Activated naive CD4-positive, alpha-beta T cell treated with anti-CD3 and anti-CD28 coated beads for 36 hours (primary cell): ENCODE results near the gene PHF19. TPM values are rescaled to one million over a fixed set of nuclear protein-coding genes. Genes with fewer than 3 reads are reported as not detected.

Experiments
- CTCF ChIA-PET: fragments of 350-600 bp; sonication (Branson Sonifier 250); formaldehyde crosslinking; loops from one replicate; lab custom pipeline; 2021; ENCODE audit warnings: antibody characterized with exemption; lab: Charles Lee
- DNase-seq: peaks from one replicate; pipeline ENCODE4 v3.0.0-alpha.2; 2020
- H3K27ac Mint-ChIP-seq: one replicate; pipeline ENCODE4 v1.8.0; 2021; ENCODE audit warnings: mild to moderate bottlenecking, mixed read lengths
- H3K27me3 Mint-ChIP-seq: one replicate; pipeline ENCODE4 v1.8.0; 2021; ENCODE audit warnings: low read depth, mixed read lengths
- H3K36me3 Mint-ChIP-seq: one replicate; pipeline ENCODE4 v1.8.0; 2021; ENCODE audit warnings: low read depth, mixed read lengths
- H3K4me1 Mint-ChIP-seq: one replicate; pipeline ENCODE4 v1.8.0; 2021; ENCODE audit warnings: low read depth, mixed read lengths
- H3K4me3 Mint-ChIP-seq: one replicate; pipeline ENCODE4 v1.8.0; 2021; ENCODE audit warnings: mild to moderate bottlenecking, moderate library complexity, mixed read lengths
- H3K9me3 Mint-ChIP-seq: one replicate; pipeline ENCODE4 v1.8.0; 2021; ENCODE audit warnings: mixed read lengths
- intact Hi-C: fragments of 100-400 bp; cut with micrococcal nuclease; formaldehyde crosslinking; loops from one replicate; pipeline ENCODE4 v1.15.1; 2023
- total RNA-seq, 2 experiments: library from RNA; stranded (reverse); gene quantifications; one replicate each; pipeline ENCODE4 v1.2.3, GENCODE V29; 2021

The PHF19 gene
- total RNA-seq, 2 experiments from 2014 or later: 289 to 295 TPM

DNA sequence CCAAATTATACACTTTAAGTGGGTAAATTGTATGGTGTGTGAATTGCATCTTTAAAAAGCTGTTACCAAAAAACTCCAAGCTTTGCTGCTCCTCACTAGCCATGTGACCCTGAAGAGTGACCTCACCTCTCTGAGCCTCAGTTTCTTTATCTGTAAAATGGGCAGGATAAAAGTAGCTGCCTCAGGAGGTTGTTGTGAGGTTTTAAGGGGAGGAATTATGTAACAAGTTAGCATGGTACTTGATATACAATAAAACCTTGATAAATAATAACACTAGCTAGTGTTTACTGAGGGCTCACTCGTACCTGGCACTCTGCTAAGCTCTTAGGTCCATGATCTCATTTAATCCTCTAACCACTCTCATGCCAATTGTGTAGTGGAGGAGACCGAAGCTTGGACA, 19.0 kb upstream of the PHF19 start:
- CTCF ChIA-PET: interaction anchor here (1.0 to 3.8 kb wide), 3 partner anchors 13 to 41 kb away, joined by 3 to 18 read pairs (median 4); no protein-coding TSS in a partner anchor
- Mint-ChIP-seq H3K4me1 (peaks cover 85% of the 10 kb centered on the region), H3K27me3 (no peaks in the 10 kb centered on the region), H3K4me3 (no peak overlapping the region), H3K27ac (peak overlapping the region; percentile 73), H3K36me3 (peaks cover 28% of the 10 kb centered on the region), H3K9me3 (peaks cover 2% of the 10 kb centered on the region)
- intact Hi-C loops: no loop called here
- no peak for DNase-seq

DNA sequence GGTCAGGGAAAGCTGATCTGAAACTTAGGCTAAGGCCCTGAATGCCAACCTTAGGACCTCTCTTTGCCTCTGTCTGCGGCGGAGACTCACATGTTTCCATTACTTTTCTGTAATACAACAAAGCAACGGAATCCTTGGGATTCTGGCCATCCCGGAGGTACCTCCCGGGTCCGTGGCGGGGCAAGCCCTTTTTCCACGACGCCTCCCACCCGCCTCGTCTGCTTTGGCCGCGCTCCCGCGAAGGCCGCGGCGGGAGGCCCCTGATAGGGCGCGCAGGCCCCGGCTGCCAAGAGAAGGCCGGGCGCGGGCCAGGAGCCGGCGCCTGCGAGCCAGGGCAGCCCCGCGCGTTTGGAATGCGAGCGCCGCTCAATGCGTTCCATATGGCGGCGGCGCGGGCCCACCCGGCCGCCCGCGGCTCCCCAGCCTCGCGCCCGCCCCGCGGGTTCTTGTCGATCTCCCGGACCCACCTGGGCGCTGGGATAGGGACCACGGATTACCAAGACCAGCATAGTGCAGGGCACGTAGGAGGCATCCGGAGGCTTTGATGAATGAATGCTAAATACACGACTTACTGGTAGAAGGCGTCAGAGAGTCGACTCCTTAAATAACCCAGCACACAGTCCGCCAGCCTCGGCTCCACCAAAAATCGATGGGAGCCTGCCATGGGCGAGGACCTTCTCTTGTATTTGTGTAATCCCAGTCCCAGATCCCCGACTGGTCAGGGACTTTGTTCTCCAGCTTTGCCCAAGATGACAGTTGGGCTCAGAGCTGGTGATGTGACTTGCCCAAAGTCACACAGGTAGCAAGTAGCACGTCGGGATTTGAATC, 17.5 kb upstream of the PHF19 start:
- intact Hi-C loops: no loop called here

DNA sequence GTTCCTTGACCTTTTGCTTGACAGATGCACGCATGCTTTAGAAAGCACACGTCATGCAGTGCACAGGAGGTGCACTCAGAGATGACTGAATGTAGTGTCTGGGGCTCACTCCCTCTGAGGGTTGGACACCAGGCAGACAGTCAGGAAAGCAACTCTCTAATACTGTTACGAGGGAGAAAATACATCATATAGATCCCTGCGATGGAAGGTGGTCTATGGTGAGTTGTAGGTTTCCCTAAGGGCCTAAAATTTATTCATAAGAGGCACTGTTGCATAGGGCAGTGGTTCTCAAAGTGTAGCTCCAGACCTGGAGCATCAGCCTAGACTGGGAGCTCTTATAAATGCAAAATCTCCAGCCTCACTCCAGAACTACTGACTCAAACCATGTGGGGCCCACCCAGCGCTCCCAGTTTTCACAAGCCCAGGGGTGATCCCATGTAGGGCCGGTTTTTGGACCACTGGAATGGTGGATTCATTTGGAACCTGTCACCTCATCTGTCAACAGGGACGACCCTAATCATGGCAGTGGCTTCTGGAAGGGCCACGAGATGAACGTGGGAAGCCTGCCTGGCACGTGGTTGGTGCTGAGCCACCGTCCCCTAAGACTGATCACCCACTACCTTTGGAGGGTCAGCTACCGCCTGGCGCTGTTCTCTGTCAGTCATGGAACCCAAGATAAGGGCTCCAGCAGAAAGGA, 16.8 kb upstream of the PHF19 start:
- CTCF ChIA-PET: interaction anchor here (1.1 to 6.0 kb wide), 5 partner anchors 10 to 166 kb away, joined by 3 to 69 read pairs (median 5); partner anchors contain the start of gene PHF19
- Mint-ChIP-seq H3K4me3 (no peak overlapping the region), H3K9me3 (peaks cover 2% of the 10 kb centered on the region), H3K27ac (peak overlapping the region; percentile 97), H3K4me1 (peaks cover 90% of the 10 kb centered on the region), H3K27me3 (no peaks in the 10 kb centered on the region), H3K36me3 (peaks cover 15% of the 10 kb centered on the region)
- DNase-seq: no peak
- intact Hi-C loops: loop anchor here (1.0 kb wide), 1 partner anchor 11 kb away; no protein-coding TSS in a partner anchor

More for the DNA sequence above, 17.5 kb upstream of the PHF19 start:
- peaks cover 2% of the 10 kb centered on the region for H3K9me3 Mint-ChIP-seq
- DNase-seq: no peak
- peaks cover 15% of the 10 kb centered on the region for H3K36me3 Mint-ChIP-seq
- peaks cover 85% of the 10 kb centered on the region for H3K4me1 Mint-ChIP-seq
- H3K27ac Mint-ChIP-seq: peak overlapping the region; percentile 97
- no peaks in the 10 kb centered on the region for H3K27me3 Mint-ChIP-seq
- CTCF ChIA-PET: interaction anchor here (0.7 to 6.0 kb wide), 4 partner anchors 11 to 25 kb away, joined by 3 to 69 read pairs (median 13); partner anchors contain the start of gene PHF19
- no peak overlapping the region for H3K4me3 Mint-ChIP-seq

DNA sequence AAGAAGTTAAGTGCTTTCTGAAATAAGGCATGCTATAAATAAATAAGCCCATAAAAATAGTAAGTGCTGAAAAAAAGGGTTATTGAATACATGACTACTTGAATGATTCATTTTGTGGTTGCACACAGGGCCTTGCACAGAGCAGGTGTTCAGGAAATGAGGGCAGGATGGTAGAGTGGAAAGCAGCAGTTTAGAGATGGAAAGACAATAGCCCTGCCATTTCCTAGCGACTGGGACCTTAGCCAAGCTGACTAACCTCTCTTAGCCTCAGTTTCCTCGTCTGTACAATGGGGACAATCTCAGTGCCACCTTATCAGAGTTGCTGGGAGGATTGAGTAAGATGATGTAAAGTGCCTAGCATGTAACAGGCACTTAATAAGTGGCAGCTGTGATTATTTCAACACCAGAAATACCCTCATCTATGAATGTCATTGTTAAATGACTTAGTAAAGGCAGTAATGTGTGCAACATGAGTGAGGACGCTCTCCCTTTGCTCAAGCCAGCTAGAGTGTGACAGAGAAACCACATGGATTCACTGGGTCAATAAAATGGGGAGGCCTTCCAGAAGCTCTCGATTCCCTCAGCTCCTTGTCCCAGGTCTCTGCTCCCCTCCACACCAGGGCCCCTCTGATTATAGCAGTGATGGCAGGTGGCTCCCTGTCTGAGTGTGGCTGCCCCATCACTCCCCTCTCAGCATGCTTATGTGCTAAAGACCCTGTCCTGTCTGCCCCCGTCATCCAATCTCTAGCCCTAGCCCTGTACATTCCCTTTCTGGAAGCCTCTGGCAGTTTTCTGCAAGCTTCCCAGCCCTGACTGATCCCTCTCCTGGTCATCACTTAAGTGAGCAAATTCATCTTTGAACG, 16.0 kb upstream of the PHF19 start:
- peaks cover 90% of the 10 kb centered on the region for H3K4me1 Mint-ChIP-seq
- intact Hi-C loops: loop anchor here (1.0 kb wide), 6 partner anchors 11 to 179 kb away; partner anchors contain the start of genes MEGF9 and PHF19

DNA sequence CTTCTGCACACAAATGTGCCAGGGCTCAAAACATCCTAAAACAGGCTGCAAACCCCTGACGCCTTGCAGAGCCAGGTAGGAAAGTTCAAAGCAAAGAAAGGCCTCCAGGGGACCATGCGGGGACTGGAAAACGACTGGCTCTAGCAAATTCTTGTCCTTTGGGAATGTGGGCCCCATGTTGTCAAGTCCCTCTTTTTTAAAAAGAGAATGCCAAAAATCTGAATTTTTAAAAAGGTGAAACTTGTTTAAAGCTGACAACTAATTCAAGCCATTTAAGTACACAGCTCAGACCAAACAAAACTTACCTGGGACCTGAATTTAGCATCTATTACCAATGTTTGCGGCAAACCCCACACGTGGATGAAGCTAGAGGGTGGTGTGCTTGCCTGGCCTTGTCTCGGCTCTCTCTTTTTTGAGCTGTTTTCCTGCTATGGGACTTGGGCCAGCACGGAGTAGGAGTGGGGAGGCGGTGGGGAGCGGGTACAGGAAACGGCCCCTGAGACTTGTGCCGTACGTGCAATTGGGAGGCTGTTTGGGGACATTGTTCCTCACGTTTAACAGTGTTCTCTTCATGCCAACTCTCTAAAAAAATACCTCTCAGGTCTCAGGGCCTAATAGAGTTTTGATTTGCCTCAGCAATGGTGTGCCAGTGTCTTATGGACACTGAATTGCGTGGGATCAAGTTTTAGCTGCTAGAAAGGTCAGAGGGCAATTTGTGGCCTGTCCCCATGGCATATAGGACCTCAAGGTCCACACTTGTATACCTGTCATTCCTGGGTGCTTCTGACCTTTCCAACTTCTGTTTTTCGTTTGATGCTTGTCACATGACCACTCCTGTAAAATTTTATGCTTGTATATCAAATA, 15.1 kb upstream of the PHF19 start:
- intact Hi-C loops: loop anchor here (1.0 kb wide), 6 partner anchors 15 to 178 kb away; partner anchors contain the start of genes MEGF9, PHF19 and TRAF1
- Mint-ChIP-seq H3K27me3 (no peaks in the 10 kb centered on the region), H3K27ac (peak overlapping the region; percentile 97), H3K9me3 (peaks cover 2% of the 10 kb centered on the region), H3K36me3 (peaks cover 19% of the 10 kb centered on the region), H3K4me1 (peaks cover 89% of the 10 kb centered on the region), H3K4me3 (peak overlapping the region; percentile 70)
- CTCF ChIA-PET: interaction anchor here (0.6 to 6.0 kb wide), 10 partner anchors 9 to 415 kb away, joined by 3 to 69 read pairs (median 5); partner anchors contain the start of genes FBXW2 and PHF19
- peak; percentile 60 for DNase-seq

More for the DNA sequence above, 16.0 kb upstream of the PHF19 start:
- no peaks in the 10 kb centered on the region for H3K27me3 Mint-ChIP-seq
- peak overlapping the region; percentile 97 for H3K27ac Mint-ChIP-seq
- H3K9me3 Mint-ChIP-seq: peaks cover 2% of the 10 kb centered on the region
- peaks cover 19% of the 10 kb centered on the region for H3K36me3 Mint-ChIP-seq
- peak overlapping the region; percentile 70 for H3K4me3 Mint-ChIP-seq
- CTCF ChIA-PET: interaction anchor here (0.6 to 6.0 kb wide), 10 partner anchors 9 to 416 kb away, joined by 3 to 69 read pairs (median 5); partner anchors contain the start of genes FBXW2 and PHF19
- peak; percentile 86 for DNase-seq

DNA sequence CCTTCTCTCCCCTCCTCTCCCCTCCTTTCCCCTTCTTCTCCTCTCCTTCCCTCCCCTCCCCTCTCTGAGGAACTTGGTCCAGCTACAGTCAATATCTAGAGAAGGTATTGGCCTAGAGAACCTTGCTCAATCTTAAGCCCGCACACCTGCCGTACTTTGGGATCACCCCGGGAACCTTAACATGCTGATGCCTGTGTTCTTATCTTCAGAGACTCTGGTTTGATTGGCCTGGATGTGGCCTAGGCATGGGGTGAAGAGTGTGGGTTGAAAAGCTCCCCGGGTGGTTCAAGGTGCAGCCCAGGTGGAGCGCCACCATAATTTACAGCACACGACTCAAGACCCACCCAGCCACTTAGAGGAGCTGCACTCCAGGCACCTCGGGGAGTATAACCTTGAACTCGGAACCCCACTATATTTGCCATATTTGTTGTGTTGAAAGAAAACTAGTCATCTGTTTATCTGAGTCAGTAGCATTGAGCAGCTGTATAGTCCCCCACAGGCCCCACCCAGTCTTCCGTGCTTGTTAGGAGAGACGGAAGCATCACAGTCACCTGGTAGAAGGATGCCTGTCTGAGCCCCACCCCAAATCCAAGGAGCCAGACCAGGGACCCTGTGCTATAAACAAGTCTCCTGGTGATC, 14.4 kb upstream of the PHF19 start:
- intact Hi-C loops: loop anchor here (1.0 kb wide), 1 partner anchor 35 kb away; the partner anchor contains the start of gene TRAF1
- peaks cover 15% of the 10 kb centered on the region for H3K36me3 Mint-ChIP-seq
- H3K9me3 Mint-ChIP-seq: peaks cover 2% of the 10 kb centered on the region
- peak; percentile 91 for DNase-seq
- H3K4me3 Mint-ChIP-seq: peak overlapping the region; percentile 70
- peak overlapping the region; percentile 97 for H3K27ac Mint-ChIP-seq
- H3K4me1 Mint-ChIP-seq: peaks cover 88% of the 10 kb centered on the region
- CTCF ChIA-PET: interaction anchor here (0.6 to 6.0 kb wide), 11 partner anchors 8 to 135 kb away, joined by 3 to 69 read pairs (median 7); partner anchors contain the start of gene PHF19
- no peaks in the 10 kb centered on the region for H3K27me3 Mint-ChIP-seq

DNA sequence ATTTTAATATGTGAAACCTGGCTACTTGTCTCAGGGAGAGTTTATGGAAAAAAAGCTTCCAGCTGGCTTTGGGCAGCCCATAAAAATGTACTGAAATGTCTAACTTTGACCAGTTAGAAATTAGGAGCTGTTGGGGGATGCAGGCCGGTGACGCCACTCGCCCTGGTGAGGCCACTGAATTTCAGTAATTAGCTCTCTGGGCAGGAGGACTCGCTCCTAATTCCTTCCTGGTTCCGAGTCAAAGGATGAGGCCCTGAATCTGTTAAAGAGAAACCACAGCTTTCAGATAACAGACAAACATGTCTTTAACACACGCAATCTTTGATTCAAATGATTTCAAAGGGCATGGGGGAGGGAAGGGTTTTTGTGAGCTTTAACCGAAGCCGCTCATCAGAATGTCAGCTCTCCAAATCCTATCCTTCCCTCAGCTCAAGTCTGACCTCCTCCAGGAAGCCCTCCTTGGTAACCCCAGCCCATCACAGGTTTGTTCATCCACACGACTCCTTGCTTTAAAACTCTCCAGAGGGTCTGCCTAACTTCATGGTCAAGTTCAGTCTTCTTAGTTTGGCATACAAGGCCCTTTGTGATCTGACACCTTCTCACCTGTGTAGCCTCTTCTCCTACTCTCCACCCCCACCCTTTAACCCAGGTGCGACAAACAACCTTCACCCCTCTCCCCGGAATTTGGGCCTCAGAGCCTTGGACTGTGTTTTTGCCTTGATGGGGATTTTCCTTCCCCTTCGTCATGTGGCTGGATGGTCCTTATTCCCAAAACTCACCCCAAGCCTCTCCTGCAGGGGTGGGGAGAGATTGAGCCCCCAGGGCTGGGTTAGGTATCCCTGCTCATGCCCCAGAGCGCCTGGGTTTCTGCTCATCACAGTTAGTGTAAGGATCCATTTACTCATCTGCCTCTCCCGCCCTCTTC, 13.6 kb upstream of the PHF19 start:
- Mint-ChIP-seq H3K27me3 (no peaks in the 10 kb centered on the region), H3K27ac (peak overlapping the region; percentile 97), H3K36me3 (peaks cover 15% of the 10 kb centered on the region), H3K9me3 (peaks cover 2% of the 10 kb centered on the region), H3K4me3 (peak overlapping the region; percentile 70), H3K4me1 (peaks cover 88% of the 10 kb centered on the region)
- CTCF ChIA-PET: interaction anchor here (0.6 to 6.0 kb wide), 13 partner anchors 7 to 134 kb away, joined by 3 to 69 read pairs (median 5); partner anchors contain the start of gene PHF19
- peak; percentile 61 for DNase-seq
- intact Hi-C loops: loop anchor here (1.0 kb wide), 1 partner anchor 36 kb away; the partner anchor contains the start of gene TRAF1

DNA sequence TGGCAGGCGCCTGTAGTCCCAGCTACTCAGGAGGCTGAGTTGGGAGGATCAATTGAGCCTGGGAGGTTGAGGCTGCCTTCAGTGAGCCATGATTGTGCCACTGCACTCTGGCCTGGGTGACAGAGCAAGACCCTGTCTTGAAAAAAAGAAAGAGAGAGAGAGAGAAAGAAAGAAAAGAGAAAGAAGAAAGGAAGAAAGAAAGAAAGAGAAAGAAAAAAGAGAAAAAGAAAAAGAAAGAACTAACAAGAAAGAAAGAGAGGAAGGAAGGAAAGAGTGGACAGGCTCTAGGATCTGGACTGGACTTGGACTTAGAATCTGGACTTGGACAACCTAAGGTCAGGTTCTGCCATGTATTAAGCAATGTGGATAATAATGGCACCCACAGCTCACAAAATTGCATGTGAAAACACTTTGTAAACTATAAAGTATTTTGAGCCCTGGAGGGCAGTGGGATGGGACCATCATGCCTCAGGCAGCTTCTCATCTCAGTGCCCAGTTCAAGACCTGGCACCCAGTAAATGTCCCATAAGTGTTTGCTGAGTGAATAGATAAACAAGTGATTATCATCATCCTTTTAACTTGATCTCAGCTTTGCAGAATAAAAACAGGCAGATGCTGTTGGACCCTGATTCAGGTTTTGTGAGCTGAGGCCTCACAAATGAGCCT, 12.8 kb upstream of the PHF19 start:
- peak overlapping the region; percentile 97 for H3K27ac Mint-ChIP-seq
- CTCF ChIA-PET: interaction anchor here (1.0 to 6.0 kb wide), 9 partner anchors 11 to 133 kb away, joined by 3 to 69 read pairs (median 7); partner anchors contain the start of gene PHF19
- intact Hi-C loops: no loop called here
- H3K36me3 Mint-ChIP-seq: peaks cover 15% of the 10 kb centered on the region
- H3K4me1 Mint-ChIP-seq: peaks cover 83% of the 10 kb centered on the region
- no peaks in the 10 kb centered on the region for H3K27me3 Mint-ChIP-seq
- peaks cover 2% of the 10 kb centered on the region for H3K9me3 Mint-ChIP-seq
- H3K4me3 Mint-ChIP-seq: peak overlapping the region; percentile 70
- DNase-seq: no peak

DNA sequence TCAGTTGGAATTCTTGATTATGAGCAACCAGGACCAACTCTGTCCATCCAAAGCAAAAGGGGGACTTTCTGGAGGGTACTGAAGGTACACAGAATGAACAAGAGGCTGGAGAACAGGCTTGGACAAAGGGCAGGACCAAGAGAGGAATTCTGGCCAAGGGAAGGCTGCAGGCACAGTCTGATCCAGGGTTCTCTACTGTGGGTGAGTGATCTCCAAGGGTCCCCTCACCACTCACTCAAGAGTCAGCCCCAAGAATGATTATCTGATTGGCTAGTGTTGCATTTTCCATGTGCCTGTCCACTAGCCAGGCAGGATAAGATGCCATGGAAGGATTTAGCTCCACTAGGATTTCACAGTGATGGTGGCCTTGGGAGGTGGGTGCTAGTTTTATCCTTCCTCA, 11.6 kb upstream of the PHF19 start:
- CTCF ChIA-PET: interaction anchor here (1.2 to 6.0 kb wide), 2 partner anchors 10 to 20 kb away, joined by 8 to 69 read pairs; partner anchors contain the start of gene PHF19
- H3K4me1 Mint-ChIP-seq: peaks cover 82% of the 10 kb centered on the region
- no peak overlapping the region for H3K4me3 Mint-ChIP-seq
- H3K27ac Mint-ChIP-seq: peak overlapping the region; percentile 97
- intact Hi-C loops: no loop called here
- H3K36me3 Mint-ChIP-seq: peaks cover 14% of the 10 kb centered on the region
- H3K9me3 Mint-ChIP-seq: peaks cover 2% of the 10 kb centered on the region
- no peaks in the 10 kb centered on the region for H3K27me3 Mint-ChIP-seq
- DNase-seq: no peak
